C1 segment of cervical spinal cord (tissue), 14 donors: Measurements from ENCODE around the gene MIER3.
"Not testable (repeated sequence)": the region's sequence is repeated elsewhere in the genome, so short reads cannot be mapped to it uniquely, and the experiment has no call there.

Experiments
- DNase-seq, 14 donors: peaks; one replicate each; lab custom pipeline; 2025; lab: John Stamatoyannopoulos, UW

MIER3 gene

GRCh38 chr5:56951946-56952691 lies at the start of gene MIER3:
Gene MIER3 (minus strand): TSS chr5:56952123. CDS start chr5:56952102, 21 bp downstream.
- peak; percentile 11 to 87 (median 68) for DNase-seq

GRCh38 chr5:56995596-56995995 lies 43.7 kb upstream of the MIER3 start:
- DNase-seq: no peak

GRCh38 chr5:56993241-56993640 lies 41.3 kb upstream of the MIER3 start:
- no peak for DNase-seq

- DNase-seq: no peak
Observed at GRCh38 chr5:56989676-56990075, 37.8 kb upstream of the MIER3 start.

GRCh38 chr5:56988490-56988889 lies 36.6 kb upstream of the MIER3 start:
- DNase-seq: no peak

- no peak for DNase-seq
Observed at GRCh38 chr5:56987171-56987570, 35.2 kb upstream of the MIER3 start.

GRCh38 chr5:56986626-56986947 lies 34.7 kb upstream of the MIER3 start:
- DNase-seq: no peak

GRCh38 chr5:56985936-56986625 lies 34.2 kb upstream of the MIER3 start:
- DNase-seq: no peak

GRCh38 chr5:56984445-56984844 lies 32.5 kb upstream of the MIER3 start:
- DNase-seq: no peak

- no peak for DNase-seq
Observed at GRCh38 chr5:56983593-56984361, 31.9 kb upstream of the MIER3 start.

- DNase-seq: no peak
Observed at GRCh38 chr5:56981548-56982315, 29.8 kb upstream of the MIER3 start.

GRCh38 chr5:56979968-56980367 lies 28.0 kb upstream of the MIER3 start:
- DNase-seq: no peak

- DNase-seq: not testable (repeated sequence)
Observed at GRCh38 chr5:56979526-56979925, 27.6 kb upstream of the MIER3 start.

GRCh38 chr5:56977822-56978221 lies 25.9 kb upstream of the MIER3 start:
- no peak for DNase-seq

GRCh38 chr5:56977021-56977420 lies 25.1 kb upstream of the MIER3 start:
- DNase-seq: no peak

GRCh38 chr5:56974241-56974640 lies 22.3 kb upstream of the MIER3 start:
- DNase-seq: no peak

- no peak for DNase-seq
Observed at GRCh38 chr5:56973473-56973872, 21.6 kb upstream of the MIER3 start.

- no peak for DNase-seq
Observed at GRCh38 chr5:56971275-56971674, 19.4 kb upstream of the MIER3 start.

- no peak for DNase-seq
Observed at GRCh38 chr5:56964173-56964572, 12.2 kb upstream of the MIER3 start.

- DNase-seq: no peak
Observed at GRCh38 chr5:56963246-56963645, 11.3 kb upstream of the MIER3 start.

GRCh38 chr5:56962286-56962685 lies 10.4 kb upstream of the MIER3 start:
- DNase-seq: peak in 1 of 14 donors; percentile 52

- peak in 1 of 14 donors; percentile 90 for DNase-seq
Observed at GRCh38 chr5:56961746-56962145, 9.8 kb upstream of the MIER3 start.
